HepG2 (cell line): ENCODE results near the gene MRFAP1L1. TPM values are rescaled to one million over a fixed set of nuclear protein-coding genes. Genes with fewer than 3 reads are reported as not detected.

Source experiments
- AGO1 ChIP-seq: fragments of 200-400 bp; formaldehyde crosslinking; IDR thresholded peaks from 2 replicates; pipeline ENCODE4 v1.6.1; 2017; ENCODE audit warnings: mild to moderate bottlenecking, low read depth, low read length, moderate library complexity; ENCODE audit not compliant: poor library complexity, severe bottlenecking
- ATAD3A ChIP-seq: sonication (generic); formaldehyde crosslinking; IDR thresholded peaks from 2 replicates; pipeline ENCODE4 v1.4.0; 2020; ENCODE audit warnings: missing genetic modification reagents
- FOXJ3 ChIP-seq: sonication (generic); formaldehyde crosslinking; IDR thresholded peaks from 2 replicates; pipeline ENCODE4 v1.4.0; 2020; ENCODE audit warnings: missing genetic modification reagents, mild to moderate bottlenecking, borderline replicate concordance
- FOXM1 ChIP-seq: sonication (generic); formaldehyde crosslinking; IDR thresholded peaks from 2 replicates; pipeline ENCODE4 v1.5.0; 2020; ENCODE audit warnings: missing genetic modification reagents
- KLF6 ChIP-seq: IDR thresholded peaks from 2 replicates; pipeline ENCODE4 v1.8.0; 2016; ENCODE audit warnings: missing biosample characterization, missing genetic modification reagents
- LBX2 ChIP-seq: sonication (generic); formaldehyde crosslinking; IDR thresholded peaks from 2 replicates; pipeline ENCODE4 v1.5.0; 2020; ENCODE audit warnings: missing genetic modification reagents, mild to moderate bottlenecking, borderline replicate concordance
- NFATC3 ChIP-seq: sonication (generic); formaldehyde crosslinking; IDR thresholded peaks from 2 replicates; pipeline ENCODE4 v1.5.1; 2020; ENCODE audit warnings: mild to moderate bottlenecking, missing genetic modification reagents
- POLR2AphosphoS2 ChIP-seq: IDR thresholded peaks from 2 replicates; pipeline ENCODE4 v1.6.1; 2011; ENCODE audit warnings: low read depth, low read length, improper control_type of control experiment
- SATB2 ChIP-seq: sonication (generic); formaldehyde crosslinking; IDR thresholded peaks from 2 replicates; pipeline ENCODE4 v1.5.0; 2020; ENCODE audit warnings: missing genetic modification reagents
- SMAD1 ChIP-seq: sonication (generic); formaldehyde crosslinking; IDR thresholded peaks from 2 replicates; pipeline ENCODE4 v1.4.0; 2020; ENCODE audit warnings: missing genetic modification reagents, low read depth, mild to moderate bottlenecking, borderline replicate concordance
- SMARCC2 ChIP-seq: fragments of 450-650 bp; IDR thresholded peaks from 2 replicates; pipeline ENCODE4 v1.6.1; 2017; ENCODE audit warnings: antibody characterized with exemption, mild to moderate bottlenecking
- SP1 ChIP-seq, 2 experiments: fragments of 450-650 bp in 1 of 2; sonication (generic) in 1 of 2; formaldehyde crosslinking in 1 of 2; IDR thresholded peaks; 2 replicates each; pipeline versions ENCODE4 v1.4.0 to v1.6.1; 2016 to 2020; ENCODE audit warnings: missing genetic modification reagents in 1 of 2
- STAT5B ChIP-seq: sonication (generic); formaldehyde crosslinking; IDR thresholded peaks from 2 replicates; pipeline ENCODE4 v1.4.0; 2020; ENCODE audit warnings: missing genetic modification reagents
- ZMAT3 ChIP-seq: sonication (generic); formaldehyde crosslinking; conservative IDR thresholded peaks from 2 replicates; pipeline ENCODE4 v1.7.0; 2021; ENCODE audit warnings: missing genetic modification reagents
- ZMYM4 ChIP-seq: sonication (generic); formaldehyde crosslinking; IDR thresholded peaks from 2 replicates; pipeline ENCODE4 v1.8.1; 2023; ENCODE audit warnings: mild to moderate bottlenecking, missing genetic modification reagents
- ZNF30 ChIP-seq: sonication (generic); formaldehyde crosslinking; IDR thresholded peaks from 2 replicates; pipeline ENCODE4 v1.5.0; 2020; ENCODE audit warnings: mild to moderate bottlenecking, missing genetic modification reagents
- ZSCAN9 ChIP-seq: IDR thresholded peaks from 2 replicates; pipeline ENCODE4 v1.6.1; 2016; ENCODE audit warnings: borderline replicate concordance
- polyA plus RNA-seq, 8 experiments: library from polyadenylated mRNA; depleted of rRNA in 3 of 8; stranded (reverse) in 7 of 8; unstranded in 1 of 8; fragments of >200 nt; fragmentation: Illumina TruSeq in 4 of 8; extraction: Trizol in 4 of 8; gene quantifications; 2 replicates each; pipeline versions ENCODE4 v1.2.1 to v1.2.3, GENCODE V29; 2011 to 2016; ENCODE audit warnings: low read depth in 4 of 8, missing spikeins in 1 of 8, mixed read lengths in 1 of 8; ENCODE audit not compliant: insufficient read depth in 1 of 8
- total RNA-seq, 5 experiments: library from RNA; depleted of rRNA; stranded (reverse); fragments of >200 nt; fragmentation: Illumina TruSeq; extraction: Trizol; gene quantifications; 2 replicates each; pipeline ENCODE4 v1.2.3, GENCODE V29; 2016; ENCODE audit warnings: low read depth in 1 of 5
- TF ChIP-seq, protein P1 (sequence below): sonication (generic); formaldehyde crosslinking; conservative IDR thresholded peaks from 2 replicates; pipeline ENCODE4 v1.4.0; 2020; ENCODE audit warnings: missing genetic modification reagents
- TF ChIP-seq, protein P2 (sequence below): sonication (generic); formaldehyde crosslinking; IDR thresholded peaks from 2 replicates; pipeline ENCODE4 v1.5.0; 2020; ENCODE audit warnings: missing genetic modification reagents
- TF ChIP-seq, protein P3 (sequence below): sonication (generic); formaldehyde crosslinking; IDR thresholded peaks from 2 replicates; pipeline ENCODE4 v1.4.0; 2020; ENCODE audit warnings: missing genetic modification reagents

The MRFAP1L1 gene
- total and polyA plus RNA-seq, 2 of the 13 experiments (the other 11 are each of a cell fraction or from before 2014, with no cell fraction given): 44.8 to 76.6 TPM

DNA sequence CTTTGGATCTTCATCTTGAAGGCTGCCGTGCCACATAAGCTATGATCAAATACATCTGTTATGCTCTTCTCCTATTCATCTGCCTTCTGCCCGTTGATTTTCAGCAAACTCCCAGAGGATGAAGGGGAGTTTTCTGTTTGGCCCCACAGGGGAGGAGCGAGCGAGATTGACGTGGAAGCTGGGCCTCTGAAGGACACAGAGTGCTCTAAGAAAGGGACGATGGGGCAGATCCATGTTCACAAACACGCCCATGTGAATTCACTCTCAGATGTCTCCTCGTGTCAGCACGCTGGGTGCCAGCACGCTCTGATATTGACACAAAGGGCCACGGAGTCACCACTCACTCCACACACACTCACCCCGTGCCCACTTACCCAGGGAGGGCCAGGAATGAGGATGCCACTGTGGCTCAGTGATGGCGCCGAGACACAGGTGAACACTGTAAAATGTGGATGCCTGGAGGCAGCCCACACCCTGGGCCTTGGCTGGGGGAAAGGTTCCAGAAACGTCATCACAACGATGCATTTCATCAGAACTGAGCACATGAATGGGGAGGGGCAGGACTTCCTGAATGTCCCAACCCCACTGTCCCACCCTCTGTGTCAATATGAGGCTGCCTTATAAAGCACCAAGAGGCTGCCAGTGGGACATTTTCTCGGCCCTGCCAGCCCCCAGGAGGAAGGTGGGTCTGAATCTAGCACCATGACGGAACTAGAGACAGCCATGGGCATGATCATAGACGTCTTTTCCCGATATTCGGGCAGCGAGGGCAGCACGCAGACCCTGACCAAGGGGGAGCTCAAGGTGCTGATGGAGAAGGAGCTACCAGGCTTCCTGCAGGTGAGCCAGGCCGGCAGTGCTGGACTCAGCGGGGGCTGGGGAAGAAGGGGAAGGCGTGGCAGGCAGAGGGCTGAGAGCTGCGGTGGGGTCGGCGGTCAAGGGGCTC, 16.2 kb downstream of the MRFAP1L1 start, which contains the start of gene S100P (continued):
- TF ChIP-seq ZMYM4 (CRISPR knock-in tag) (no peak; the same call in 1 of the 2 replicates), SATB2 (CRISPR knock-in tag) (peak; percentile 69), LBX2 (CRISPR knock-in tag) (no peak), ZSCAN9 (CRISPR knock-in tag) (peak; percentile 94), STAT5B (CRISPR knock-in tag) (no peak), SP1 (IDR thresholded peaks at IDR 0.05) (no peak), SP1 (CRISPR knock-in tag; IDR thresholded peaks at IDR 0.05) (peak; percentile 11; the same call in 1 of the 2 replicates), SMAD1 (no peak; the same call in 1 of the 2 replicates), FOXM1 (no peak), FOXJ3 (CRISPR knock-in tag) (no peak), POLR2AphosphoS2 (no peak; the same call in 1 of the 2 replicates), ATAD3A (CRISPR knock-in tag) (no peak), KLF6 (CRISPR knock-in tag) (peak; percentile 96; the same call in 1 of the 2 replicates), AGO1 (no peak), ZNF30 (CRISPR knock-in tag) (no peak), SMARCC2 (no peak), ZMAT3 (CRISPR knock-in tag) (peak; percentile 70; the same call in 1 of the 2 replicates), NFATC3 (CRISPR knock-in tag) (peak; percentile 78; the same call in 1 of the 2 replicates)
- TF ChIP-seq, protein P1, sequence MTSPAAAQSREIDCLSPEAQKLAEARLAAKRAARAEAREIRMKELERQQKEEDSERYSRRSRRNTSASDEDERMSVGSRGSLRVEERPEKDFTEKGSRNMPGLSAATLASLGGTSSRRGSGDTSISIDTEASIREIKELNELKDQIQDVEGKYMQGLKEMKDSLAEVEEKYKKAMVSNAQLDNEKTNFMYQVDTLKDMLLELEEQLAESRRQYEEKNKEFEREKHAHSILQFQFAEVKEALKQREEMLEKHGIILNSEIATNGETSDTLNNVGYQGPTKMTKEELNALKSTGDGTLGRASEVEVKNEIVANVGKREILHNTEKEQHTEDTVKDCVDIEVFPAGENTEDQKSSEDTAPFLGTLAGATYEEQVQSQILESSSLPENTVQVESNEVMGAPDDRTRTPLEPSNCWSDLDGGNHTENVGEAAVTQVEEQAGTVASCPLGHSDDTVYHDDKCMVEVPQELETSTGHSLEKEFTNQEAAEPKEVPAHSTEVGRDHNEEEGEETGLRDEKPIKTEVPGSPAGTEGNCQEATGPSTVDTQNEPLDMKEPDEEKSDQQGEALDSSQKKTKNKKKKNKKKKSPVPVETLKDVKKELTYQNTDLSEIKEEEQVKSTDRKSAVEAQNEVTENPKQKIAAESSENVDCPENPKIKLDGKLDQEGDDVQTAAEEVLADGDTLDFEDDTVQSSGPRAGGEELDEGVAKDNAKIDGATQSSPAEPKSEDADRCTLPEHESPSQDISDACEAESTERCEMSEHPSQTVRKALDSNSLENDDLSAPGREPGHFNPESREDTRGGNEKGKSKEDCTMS: no peak
- TF ChIP-seq, protein P2, sequence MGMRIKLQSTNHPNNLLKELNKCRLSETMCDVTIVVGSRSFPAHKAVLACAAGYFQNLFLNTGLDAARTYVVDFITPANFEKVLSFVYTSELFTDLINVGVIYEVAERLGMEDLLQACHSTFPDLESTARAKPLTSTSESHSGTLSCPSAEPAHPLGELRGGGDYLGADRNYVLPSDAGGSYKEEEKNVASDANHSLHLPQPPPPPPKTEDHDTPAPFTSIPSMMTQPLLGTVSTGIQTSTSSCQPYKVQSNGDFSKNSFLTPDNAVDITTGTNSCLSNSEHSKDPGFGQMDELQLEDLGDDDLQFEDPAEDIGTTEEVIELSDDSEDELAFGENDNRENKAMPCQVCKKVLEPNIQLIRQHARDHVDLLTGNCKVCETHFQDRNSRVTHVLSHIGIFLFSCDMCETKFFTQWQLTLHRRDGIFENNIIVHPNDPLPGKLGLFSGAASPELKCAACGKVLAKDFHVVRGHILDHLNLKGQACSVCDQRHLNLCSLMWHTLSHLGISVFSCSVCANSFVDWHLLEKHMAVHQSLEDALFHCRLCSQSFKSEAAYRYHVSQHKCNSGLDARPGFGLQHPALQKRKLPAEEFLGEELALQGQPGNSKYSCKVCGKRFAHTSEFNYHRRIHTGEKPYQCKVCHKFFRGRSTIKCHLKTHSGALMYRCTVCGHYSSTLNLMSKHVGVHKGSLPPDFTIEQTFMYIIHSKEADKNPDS (CRISPR knock-in tag): no peak; the same call in 1 of the 2 replicates
- TF ChIP-seq, protein P3, sequence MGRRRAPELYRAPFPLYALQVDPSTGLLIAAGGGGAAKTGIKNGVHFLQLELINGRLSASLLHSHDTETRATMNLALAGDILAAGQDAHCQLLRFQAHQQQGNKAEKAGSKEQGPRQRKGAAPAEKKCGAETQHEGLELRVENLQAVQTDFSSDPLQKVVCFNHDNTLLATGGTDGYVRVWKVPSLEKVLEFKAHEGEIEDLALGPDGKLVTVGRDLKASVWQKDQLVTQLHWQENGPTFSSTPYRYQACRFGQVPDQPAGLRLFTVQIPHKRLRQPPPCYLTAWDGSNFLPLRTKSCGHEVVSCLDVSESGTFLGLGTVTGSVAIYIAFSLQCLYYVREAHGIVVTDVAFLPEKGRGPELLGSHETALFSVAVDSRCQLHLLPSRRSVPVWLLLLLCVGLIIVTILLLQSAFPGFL (CRISPR knock-in tag): no peak
